Dermis microvascular lymphatic vessel endothelial cell (primary cell): ENCODE data around the gene ABTB1. TPM values are rescaled to one million over a fixed set of nuclear protein-coding genes. Genes with fewer than 3 reads are reported as not detected.
A peak's percentile ranks its signal among the peaks of the same experiment; 100 is the strongest.
"Not testable (repeated sequence)": the region's sequence is repeated elsewhere in the genome, so short reads cannot be mapped to it uniquely, and the experiment has no call there.

ENCODE experiments used
- DNase-seq, 2 donors: peaks; one replicate each; pipeline versions ENCODE4 v3.0.0 to v3.0.0-alpha.2; 2010; ENCODE audit warnings: low read depth in 2 of 2
- total RNA-seq: library from RNA; depleted of rRNA; stranded (reverse); fragments of >200 nt; gene quantifications from 2 replicates; pipeline ENCODE4 v1.2.1, GENCODE V29; 2014

ABTB1 gene
- total RNA-seq, 1 donor from 2014 or later, result 7.2 TPM

GRCh38 chr3:127702151-127702578, 29.4 kb downstream of the ABTB1 start:
- no peak for DNase-seq

DNA sequence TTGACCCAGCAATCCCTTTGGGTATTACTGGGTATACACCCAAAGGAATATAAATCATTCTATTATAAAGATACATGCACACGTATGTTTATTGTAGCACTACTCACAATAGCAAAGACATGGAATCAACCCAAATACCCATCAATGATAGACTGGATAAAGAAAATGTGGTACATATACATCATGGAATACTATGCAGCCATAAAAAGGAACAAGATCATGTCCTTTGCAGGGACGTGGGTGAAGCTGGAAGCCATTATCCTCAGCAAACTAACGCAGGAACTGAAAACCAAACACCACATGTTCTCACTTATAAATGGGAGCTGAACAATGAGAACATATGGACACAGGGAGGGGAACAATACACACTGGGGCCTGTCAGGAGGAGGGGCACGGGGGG, 32.1 kb downstream of the ABTB1 start:
- not testable (repeated sequence) for DNase-seq

DNA sequence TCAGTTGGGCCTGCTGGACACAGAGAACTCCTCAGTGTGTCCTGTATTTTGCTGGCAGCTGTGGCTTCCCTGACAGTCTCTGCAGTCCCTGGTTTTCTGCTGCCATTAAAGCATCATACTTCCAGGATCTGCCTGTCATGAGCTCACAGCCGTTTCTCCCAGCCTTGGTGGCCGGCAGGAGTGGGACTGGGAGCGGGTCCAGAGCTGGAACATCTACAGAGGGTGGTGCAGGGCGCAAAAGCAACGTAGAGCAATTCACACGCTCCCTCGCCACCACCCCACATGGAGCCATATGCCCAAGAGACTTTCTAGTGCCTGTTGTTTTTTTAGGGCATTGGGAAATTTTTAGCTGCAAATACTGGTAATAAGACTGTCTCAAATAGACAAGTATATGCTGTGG, 33.6 kb downstream of the ABTB1 start:
- DNase-seq, result no peak

- no peak for DNase-seq
Observed at GRCh38 chr3:127706785-127707351, 34.1 kb downstream of the ABTB1 start.

DNA sequence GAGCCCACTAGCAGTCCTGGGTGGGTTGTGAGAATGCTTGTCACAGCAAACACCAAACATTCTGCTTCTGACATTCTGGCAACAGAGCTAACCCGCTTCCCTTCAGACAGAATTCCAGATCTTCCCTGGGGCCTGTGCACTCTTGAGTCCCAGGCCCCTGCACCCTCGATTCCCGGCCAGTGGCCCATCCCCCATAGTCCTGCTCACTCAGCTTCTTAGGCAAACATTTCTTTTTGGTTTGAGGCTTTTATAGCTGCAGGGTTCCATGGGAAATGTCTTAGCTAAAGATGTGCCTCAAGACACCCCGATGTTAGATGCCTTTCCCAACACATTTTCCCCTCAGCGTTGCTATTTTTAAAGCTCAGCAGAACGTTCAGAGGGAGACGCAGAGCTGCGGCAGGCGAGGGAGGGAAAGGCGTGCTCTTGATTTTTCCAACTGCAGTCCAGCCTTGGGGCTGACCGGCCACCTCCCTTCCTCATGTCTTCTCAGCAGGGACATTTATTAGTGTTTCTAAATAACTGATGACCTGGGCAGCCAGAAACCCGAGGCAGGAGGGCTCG, 35.2 kb downstream of the ABTB1 start:
- DNase-seq, result no peak

GRCh38 chr3:127708837-127709236, 36.1 kb downstream of the ABTB1 start:
- DNase-seq, result no peak

DNA sequence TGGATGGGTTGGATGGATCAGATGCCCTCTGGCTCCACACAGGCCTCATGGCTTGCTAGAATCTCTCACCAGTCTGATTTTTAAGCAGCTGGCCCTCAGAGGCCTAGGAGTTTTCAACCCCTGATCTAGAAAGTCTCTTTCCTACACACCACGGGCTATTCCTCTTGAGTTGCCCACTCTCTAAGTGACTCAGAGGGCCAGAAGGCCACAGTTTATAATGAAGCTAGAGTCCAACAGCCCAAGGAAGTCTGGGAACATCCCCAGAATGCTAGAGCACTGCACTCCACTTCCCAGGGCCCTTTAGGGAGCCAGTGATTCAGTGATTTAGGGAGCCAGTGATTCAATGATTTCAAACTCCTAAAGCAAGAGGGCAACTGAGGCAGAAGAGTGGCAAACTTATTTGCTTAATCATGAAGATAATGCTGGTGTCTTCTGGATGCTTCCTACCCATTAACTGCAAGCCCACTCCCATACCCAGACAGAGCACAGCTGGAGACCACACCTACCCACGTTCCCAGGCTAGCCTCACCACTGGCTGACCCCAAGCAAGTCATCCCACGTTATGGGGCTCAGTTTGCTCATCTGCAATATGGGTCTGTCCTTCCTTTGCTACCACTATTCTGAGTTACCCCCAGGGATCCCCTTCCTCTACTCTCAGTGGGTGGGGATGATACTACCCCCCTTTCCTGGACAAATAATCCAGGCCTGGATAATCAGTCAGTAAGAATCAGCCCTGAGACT, 36.7 kb downstream of the ABTB1 start:
- DNase-seq, result no peak

DNA sequence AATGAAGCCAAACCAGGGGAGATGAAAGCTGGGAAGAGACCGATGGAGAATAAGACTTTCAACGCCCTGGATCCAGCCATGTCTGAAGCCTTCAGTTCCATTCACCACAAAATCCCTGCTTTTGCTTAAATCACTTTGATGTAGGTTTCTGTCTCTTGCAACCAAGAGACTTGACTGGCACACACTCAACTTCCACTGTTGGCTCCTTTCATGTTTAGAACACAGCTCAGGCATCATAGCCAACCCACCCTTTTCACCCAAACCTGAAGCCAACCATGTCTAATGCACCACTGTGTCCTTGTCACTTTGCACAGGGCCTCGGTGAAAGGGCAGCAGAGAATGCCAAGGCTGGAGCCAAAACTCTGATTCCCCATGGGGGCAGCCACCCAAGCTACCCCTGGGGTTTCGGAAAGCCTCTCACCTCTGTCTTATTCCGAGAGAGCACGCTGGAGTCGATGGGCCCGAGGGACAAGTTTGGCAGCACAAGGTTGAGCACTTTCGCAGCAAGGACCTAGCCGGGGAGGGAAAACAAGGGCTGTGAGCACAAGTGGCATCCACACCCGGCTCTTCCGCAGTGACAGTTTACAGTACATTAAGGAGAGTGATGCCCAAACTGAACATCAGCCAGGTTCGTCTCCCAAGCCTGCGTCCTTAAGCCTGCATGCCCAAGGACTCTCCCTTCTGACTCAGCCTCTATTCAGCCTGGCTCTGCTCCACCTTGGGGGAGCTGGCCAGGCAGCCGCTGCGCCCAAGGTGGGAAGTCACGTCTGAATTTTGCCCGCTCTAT, 37.6 kb downstream of the ABTB1 start:
- no peak for DNase-seq

GRCh38 chr3:127711021-127711695, 38.4 kb downstream of the ABTB1 start:
- DNase-seq, result no peak

DNA sequence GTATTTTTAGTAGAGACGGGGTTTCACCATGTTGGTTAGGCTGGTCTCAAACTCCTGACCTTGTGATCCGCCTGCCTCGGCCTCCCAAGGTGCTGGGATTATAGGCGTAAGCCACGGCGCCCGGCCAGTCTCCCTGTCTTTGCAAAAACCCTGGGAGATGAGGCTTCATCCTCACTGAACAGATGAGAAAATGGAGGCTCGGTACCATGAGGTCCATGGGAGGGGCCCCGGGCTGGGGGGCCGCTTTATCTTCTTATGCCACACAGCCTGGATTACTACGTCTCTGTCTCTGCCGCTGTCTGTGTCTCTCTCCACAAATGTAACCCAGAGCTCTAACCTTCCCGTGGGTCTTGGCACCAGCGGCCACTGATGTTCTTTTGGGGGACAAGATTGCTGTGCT, 39.1 kb downstream of the ABTB1 start:
- no peak for DNase-seq

- DNase-seq, result no peak
Observed at GRCh38 chr3:127712461-127712860, 39.7 kb downstream of the ABTB1 start.

DNA sequence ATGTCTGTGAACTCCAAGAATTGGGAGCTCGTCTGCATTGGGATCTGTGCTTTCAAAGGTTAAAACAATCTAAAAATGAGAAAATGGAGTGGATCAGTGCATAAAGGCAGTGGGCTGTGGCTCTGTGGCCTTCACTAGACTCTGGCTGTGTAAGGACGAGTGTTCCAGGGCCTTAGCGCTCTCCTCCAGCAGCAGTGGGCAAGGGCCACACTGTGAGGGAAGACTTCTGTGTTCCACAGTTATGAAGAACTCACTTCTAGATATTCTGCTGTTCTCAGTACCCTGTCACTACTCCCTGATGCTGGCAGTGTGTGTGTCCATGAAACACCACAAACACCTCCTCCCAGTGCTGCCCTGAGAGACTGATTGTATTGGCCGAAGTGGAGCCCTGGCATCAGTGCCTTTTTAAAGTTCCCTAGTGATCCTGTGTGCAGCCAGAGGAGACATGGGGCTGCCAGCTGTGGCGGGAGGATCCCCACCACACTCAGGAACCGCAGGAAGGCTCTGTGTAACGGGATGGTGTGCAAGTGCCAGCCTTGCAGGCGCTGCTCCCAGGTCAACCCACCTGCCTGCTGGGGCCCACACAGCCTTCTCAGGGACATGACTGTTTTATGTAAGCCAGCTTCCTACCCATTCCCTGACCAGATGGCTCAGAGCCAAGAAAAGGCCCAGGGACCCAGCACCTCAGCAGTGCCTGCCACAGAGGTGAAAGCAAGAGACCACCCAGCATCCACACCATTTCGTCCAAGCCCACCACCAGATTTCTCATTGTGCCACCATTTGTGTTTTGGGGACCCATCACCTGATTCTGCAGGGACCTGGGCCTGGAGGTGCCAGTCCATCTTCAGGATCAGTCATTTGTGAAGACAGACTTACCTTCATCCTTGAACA, 40.4 kb downstream of the ABTB1 start:
- DNase-seq, result no peak

GRCh38 chr3:127714125-127714571, 41.4 kb downstream of the ABTB1 start:
- peak in 1 of 2 donors; percentile 74 for DNase-seq

- DNase-seq, result no peak
Observed at GRCh38 chr3:127714866-127715265, 42.1 kb downstream of the ABTB1 start.

- DNase-seq, result no peak
Observed at GRCh38 chr3:127715532-127715931, 42.8 kb downstream of the ABTB1 start.

- DNase-seq, result no peak
Observed at GRCh38 chr3:127716384-127716783, 43.6 kb downstream of the ABTB1 start.

GRCh38 chr3:127717357-127718244, 44.8 kb downstream of the ABTB1 start:
- no peak for DNase-seq

GRCh38 chr3:127718245-127718915, 45.6 kb downstream of the ABTB1 start:
- no peak for DNase-seq

GRCh38 chr3:127718916-127719290, 46.2 kb downstream of the ABTB1 start:
- no peak for DNase-seq
